Activated T-cell treated with anti-CD3 and anti-CD28 coated beads, Interleukin-2, amount 50 U/mL, for 4 hours (primary cell): ENCODE results near the gene APOL4. TPM values are rescaled to one million over a fixed set of nuclear protein-coding genes. Genes with fewer than 3 reads are reported as not detected.
"Not testable (repeated sequence)": the region's sequence is repeated elsewhere in the genome, so short reads cannot be mapped to it uniquely, and the experiment has no call there.

Experiments
- ATAC-seq, 2 donors: fragments of 200-7000 bp; cut with Tn5 transposase; one replicate each; pipeline ENCODE4 v1.10.0; 2021
- DNase-seq: peaks from one replicate; pipeline ENCODE4 v3.0.0-alpha.2; 2020
- H3K27me3 Mint-ChIP-seq: one replicate; pipeline ENCODE4 v1.8.0; 2021; ENCODE audit warnings: low read depth, mixed read lengths
- H3K36me3 Mint-ChIP-seq: one replicate; pipeline ENCODE4 v1.8.0; 2022; ENCODE audit warnings: mixed read lengths; ENCODE audit not compliant: insufficient read depth
- H3K4me1 Mint-ChIP-seq: one replicate; pipeline ENCODE4 v1.8.0; 2021; ENCODE audit warnings: low read depth, mixed read lengths
- H3K4me3 Mint-ChIP-seq: one replicate; pipeline ENCODE4 v1.8.0; 2021; ENCODE audit warnings: mild to moderate bottlenecking, moderate library complexity, mixed read lengths
- H3K9me3 Mint-ChIP-seq: one replicate; pipeline ENCODE4 v1.8.0; 2021; ENCODE audit warnings: mixed read lengths
- total RNA-seq, 3 donors: library from RNA; stranded (reverse); gene quantifications; one replicate each; pipeline ENCODE4 v1.2.1, GENCODE V29; 2021

Gene APOL4
- total RNA-seq, 3 donors from 2014 or later: 0.27 TPM; not detected in 2

- Mint-ChIP-seq H3K36me3 (no peaks in the 10 kb centered on the region), H3K4me1 (peaks cover 8% of the 10 kb centered on the region), H3K9me3 (peaks cover 7% of the 10 kb centered on the region), H3K27me3 (no peaks in the 10 kb centered on the region), H3K4me3 (no peak overlapping the region)
- DNase-seq: no peak
- no peak for ATAC-seq
Measured at GRCh38 chr22:36171941-36172340, 29.7 kb downstream of the APOL4 start.

- Mint-ChIP-seq H3K4me3 (no peak overlapping the region), H3K9me3 (peaks cover 7% of the 10 kb centered on the region), H3K36me3 (no peaks in the 10 kb centered on the region), H3K4me1 (peaks cover 47% of the 10 kb centered on the region), H3K27me3 (no peaks in the 10 kb centered on the region)
- DNase-seq: no peak
- no peak for ATAC-seq
Measured at GRCh38 chr22:36166518-36167220, 34.9 kb downstream of the APOL4 start.

- no peak for DNase-seq
- ATAC-seq: no peak
Measured at GRCh38 chr22:36166086-36166485, 35.5 kb downstream of the APOL4 start.

GRCh38 chr22:36165141-36165540 is 36.5 kb downstream of the APOL4 start:
- ATAC-seq: no peak
- Mint-ChIP-seq H3K27me3 (no peaks in the 10 kb centered on the region), H3K4me1 (peaks cover 62% of the 10 kb centered on the region), H3K36me3 (no peaks in the 10 kb centered on the region), H3K4me3 (no peak overlapping the region), H3K9me3 (peaks cover 7% of the 10 kb centered on the region)
- no peak for DNase-seq

More at GRCh38 chr22:36166086-36166485, 35.5 kb downstream of the APOL4 start:
- peaks cover 7% of the 10 kb centered on the region for H3K9me3 Mint-ChIP-seq
- H3K36me3 Mint-ChIP-seq: no peaks in the 10 kb centered on the region
- H3K4me3 Mint-ChIP-seq: no peak overlapping the region
- peaks cover 53% of the 10 kb centered on the region for H3K4me1 Mint-ChIP-seq
- H3K27me3 Mint-ChIP-seq: no peaks in the 10 kb centered on the region

- Mint-ChIP-seq H3K36me3 (no peaks in the 10 kb centered on the region), H3K4me3 (no peak overlapping the region), H3K4me1 (peaks cover 68% of the 10 kb centered on the region), H3K27me3 (no peaks in the 10 kb centered on the region), H3K9me3 (peaks cover 7% of the 10 kb centered on the region)
- DNase-seq (no peak), ATAC-seq (no peak)
Measured at GRCh38 chr22:36164621-36165020, 37.0 kb downstream of the APOL4 start.

- peaks cover under 1% of the 10 kb centered on the region for H3K9me3 Mint-ChIP-seq
- H3K4me3 Mint-ChIP-seq: no peak overlapping the region
- H3K36me3 Mint-ChIP-seq: no peaks in the 10 kb centered on the region
- ATAC-seq (no peak), DNase-seq (no peak)
- H3K27me3 Mint-ChIP-seq: no peaks in the 10 kb centered on the region
- H3K4me1 Mint-ChIP-seq: peaks cover 79% of the 10 kb centered on the region
Measured at GRCh38 chr22:36163497-36163896, 38.1 kb downstream of the APOL4 start.

DNA sequence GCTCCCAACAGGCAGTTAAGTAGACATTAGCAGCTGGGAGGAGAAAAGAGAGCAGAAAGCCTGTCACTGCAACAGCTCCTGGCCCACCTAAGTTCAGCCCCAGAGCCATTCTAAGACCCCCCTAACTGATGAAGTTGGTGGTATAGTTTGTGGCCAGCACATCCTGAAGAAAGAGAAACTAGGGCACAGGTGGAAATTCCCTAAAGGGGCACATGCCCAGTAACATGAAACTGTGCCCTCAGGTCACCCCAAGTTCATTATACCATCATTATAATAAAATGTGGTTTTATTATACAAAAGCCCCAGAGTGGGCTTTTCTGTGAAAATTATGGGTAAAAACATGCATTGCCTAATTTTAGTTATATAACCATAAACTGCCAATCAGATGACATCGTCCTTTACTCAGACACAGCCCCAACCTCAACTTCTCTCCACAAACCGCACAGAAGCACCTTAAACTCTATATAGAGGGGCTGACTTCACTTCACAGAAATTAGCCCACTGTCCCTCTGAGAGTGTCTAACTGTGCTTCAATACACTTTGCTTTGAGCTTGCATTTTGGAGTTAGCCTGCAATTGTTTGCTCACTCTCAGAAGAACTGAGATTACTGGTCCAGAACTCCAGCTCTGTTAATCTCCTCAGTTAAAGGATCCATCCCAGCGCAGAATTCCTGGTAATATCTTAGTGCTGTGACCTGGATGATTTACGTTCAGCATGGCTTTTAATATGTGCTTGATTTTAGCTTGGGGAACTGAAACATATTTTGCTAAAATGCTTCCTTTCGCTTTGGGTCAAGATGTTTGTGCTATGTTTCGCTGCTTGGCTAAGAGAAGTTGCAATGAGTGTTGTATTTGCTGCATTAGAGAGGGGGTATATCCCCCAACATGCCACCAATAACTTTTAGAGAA is 39.2 kb downstream of the APOL4 start:
- ATAC-seq (peak; percentile 32 to 46), DNase-seq (no peak)
- Mint-ChIP-seq H3K9me3 (no peaks in the 10 kb centered on the region), H3K4me3 (peak overlapping the region; percentile 27), H3K4me1 (peaks cover 85% of the 10 kb centered on the region), H3K36me3 (no peaks in the 10 kb centered on the region), H3K27me3 (no peaks in the 10 kb centered on the region)

DNA sequence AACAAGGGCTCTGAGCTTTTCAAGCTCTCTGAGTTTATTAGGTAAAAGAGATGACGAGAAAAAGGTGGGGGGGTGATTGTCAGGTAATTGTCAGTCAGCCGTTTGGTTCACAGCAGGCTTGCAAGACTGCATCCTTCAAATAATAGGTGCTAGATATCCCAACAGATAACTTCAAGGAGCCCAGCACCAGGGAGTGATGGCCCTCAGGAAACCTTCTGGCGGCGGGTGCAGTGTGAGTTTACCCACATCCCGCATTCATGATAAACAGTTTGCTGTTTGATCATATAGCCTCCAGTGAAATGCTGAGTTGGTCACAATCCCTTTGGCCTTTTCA is 39.8 kb downstream of the APOL4 start:
- H3K9me3 Mint-ChIP-seq: not testable (repeated sequence)
- H3K4me3 Mint-ChIP-seq: peak overlapping the region; percentile 27
- peak; percentile 2 to 3 for ATAC-seq

DNA sequence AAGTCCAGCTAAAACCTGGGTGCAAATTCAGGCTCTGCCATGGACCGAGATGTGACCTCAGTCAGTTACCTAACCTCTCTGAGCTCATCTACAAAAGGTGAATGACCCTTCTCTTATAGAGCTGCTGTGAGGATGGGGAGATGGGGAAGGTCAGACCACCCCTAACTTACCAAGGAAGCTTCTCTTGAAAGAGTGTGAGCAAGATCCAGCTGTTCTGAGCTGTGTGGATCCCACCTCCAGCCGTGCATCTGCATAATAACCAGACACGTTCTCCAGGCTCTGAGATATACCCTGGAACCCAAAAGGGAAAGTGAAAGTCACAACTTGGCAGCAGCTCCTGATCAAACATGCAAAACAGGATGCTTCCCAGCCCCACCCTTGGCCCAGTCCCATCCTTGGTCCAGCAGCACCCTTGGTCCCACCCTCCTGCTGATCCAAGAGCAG is 41.1 kb downstream of the APOL4 start, which contains the start of gene APOL3:
Gene APOL3 (minus strand): TSS at position 257 of the 444 bp plus-strand sequence. CDS start 11,700 bp downstream, outside the sequence.
- ATAC-seq (peak; percentile 62 to 65), DNase-seq (no peak)
- peak within 1 kb of the TSS; percentile 83 for H3K4me3 Mint-ChIP-seq
- no peaks in the 10 kb centered on the region for H3K27me3 Mint-ChIP-seq
- H3K9me3 Mint-ChIP-seq: no peaks in the 10 kb centered on the region
- H3K4me1 Mint-ChIP-seq: peaks cover 85% of the 10 kb centered on the region
- H3K36me3 Mint-ChIP-seq: no peaks in the 10 kb centered on the region

More for the DNA sequence above, 39.8 kb downstream of the APOL4 start:
- not testable (repeated sequence) for H3K27me3 Mint-ChIP-seq, DNase-seq, H3K36me3 Mint-ChIP-seq
- H3K4me1 Mint-ChIP-seq: peaks cover 85% of the 10 kb centered on the region

DNA sequence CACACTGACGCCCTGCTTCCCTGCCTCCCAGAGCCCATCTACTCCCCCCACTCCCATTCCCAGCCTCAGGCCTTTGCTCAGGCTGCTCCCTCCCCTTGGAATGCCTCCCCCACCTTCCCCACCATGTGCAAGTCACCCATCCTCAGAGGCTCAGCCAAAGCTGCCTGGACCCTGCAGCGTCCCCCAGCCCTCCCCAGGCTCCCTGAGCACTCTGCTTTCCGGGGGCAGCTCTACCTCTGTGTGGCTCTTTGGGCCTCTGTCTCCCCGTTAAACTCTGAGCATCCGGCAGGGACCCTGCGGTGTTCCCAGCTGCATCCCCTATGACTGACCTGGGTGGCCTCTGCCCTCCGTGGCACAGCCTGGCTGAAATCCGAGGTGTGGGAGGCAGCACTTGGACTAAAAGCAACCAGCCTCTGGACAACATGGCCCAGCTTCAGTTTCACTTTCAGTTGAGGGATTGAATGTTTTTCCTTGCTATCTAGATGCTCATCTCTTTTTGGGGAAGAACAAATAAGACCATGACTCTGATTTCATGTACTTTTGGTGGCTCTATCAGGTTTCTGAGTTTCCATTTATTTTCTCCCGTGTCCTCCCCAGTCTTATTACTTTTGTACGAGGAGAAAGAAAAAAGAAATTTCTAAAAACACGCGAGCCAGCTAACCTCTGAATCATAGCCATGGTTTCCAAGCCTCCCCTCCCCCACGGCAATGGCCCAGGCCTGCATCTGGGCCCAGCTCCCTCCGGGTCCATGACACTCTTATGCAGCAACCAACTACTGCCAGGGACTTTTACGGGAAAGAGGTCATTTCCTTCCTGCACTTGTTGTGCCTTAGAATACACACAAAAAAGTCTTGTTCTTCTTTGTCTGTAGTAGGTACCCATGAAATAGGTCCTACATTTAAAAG is 44.8 kb downstream of the APOL4 start:
- Mint-ChIP-seq H3K4me3 (peak overlapping the region; percentile 89), H3K4me1 (peaks cover 95% of the 10 kb centered on the region), H3K27me3 (no peaks in the 10 kb centered on the region), H3K9me3 (no peaks in the 10 kb centered on the region), H3K36me3 (peaks cover 10% of the 10 kb centered on the region)
- peak; percentile 75 for DNase-seq
- ATAC-seq: peak; percentile 53 to 57

DNA sequence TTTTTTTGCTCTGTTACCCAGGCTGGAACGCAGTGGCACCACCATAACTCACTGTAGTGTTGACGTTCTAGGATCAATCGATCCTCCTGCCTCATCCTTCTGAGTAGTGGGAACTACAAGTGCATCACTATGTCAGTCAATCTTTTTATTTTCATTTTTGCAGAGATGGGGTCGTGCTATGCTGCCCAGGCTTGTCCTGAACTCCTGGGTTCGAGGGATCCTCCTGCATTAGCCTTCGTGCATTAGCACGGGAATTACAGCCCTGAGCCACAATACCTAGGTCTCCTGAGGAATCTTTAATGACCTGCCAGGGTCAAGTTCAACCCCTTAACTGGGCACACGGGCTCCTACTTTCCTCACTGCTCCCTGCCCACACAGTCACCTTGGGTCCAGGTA is 45.5 kb downstream of the APOL4 start:
- ATAC-seq (no peak), DNase-seq (no peak)
- Mint-ChIP-seq H3K36me3 (peaks cover 12% of the 10 kb centered on the region), H3K4me3 (peak overlapping the region; percentile 89), H3K4me1 (peaks cover 95% of the 10 kb centered on the region), H3K27me3 (no peaks in the 10 kb centered on the region), H3K9me3 (no peaks in the 10 kb centered on the region)

- no peak for DNase-seq
- Mint-ChIP-seq H3K27me3 (no peaks in the 10 kb centered on the region), H3K9me3 (no peaks in the 10 kb centered on the region), H3K4me1 (peaks cover 95% of the 10 kb centered on the region), H3K36me3 (peaks cover 12% of the 10 kb centered on the region), H3K4me3 (peak overlapping the region; percentile 89)
- ATAC-seq: no peak
Measured at GRCh38 chr22:36155702-36156101, 45.9 kb downstream of the APOL4 start.

DNA sequence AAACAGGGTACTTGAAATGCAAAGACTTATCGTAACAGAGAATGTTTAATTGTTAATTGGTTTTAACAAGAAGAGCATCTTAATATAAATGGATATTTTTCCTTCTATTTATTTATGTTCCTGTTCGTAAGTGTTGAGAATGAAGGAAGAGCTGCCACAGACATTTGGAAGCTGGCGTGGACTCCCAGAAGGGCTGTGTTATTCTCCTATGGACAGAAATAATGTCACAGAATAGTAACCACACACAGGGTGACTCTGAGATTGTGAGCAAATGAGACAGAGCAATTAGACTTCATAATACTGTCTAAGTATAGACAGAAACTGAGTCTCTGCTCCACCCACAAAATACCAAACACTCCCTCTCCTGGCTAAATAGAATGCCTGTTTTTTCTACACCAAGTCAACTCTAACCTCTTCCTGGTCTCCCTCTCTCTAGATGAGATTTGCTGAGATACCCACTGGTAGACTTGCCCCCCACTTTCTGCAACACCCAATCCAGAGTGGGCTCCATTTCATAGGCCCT is 47.1 kb downstream of the APOL4 start:
- Mint-ChIP-seq H3K4me3 (peak overlapping the region; percentile 47), H3K27me3 (no peaks in the 10 kb centered on the region), H3K9me3 (no peaks in the 10 kb centered on the region), H3K36me3 (peaks cover 16% of the 10 kb centered on the region), H3K4me1 (peaks cover 91% of the 10 kb centered on the region)
- no peak for ATAC-seq
- DNase-seq: no peak
